Amniotic stem cell (primary cell): ENCODE results near the gene ATP8A2.

Experiments
- DNase-seq: peaks from one replicate; lab custom pipeline; 2025; lab: John Stamatoyannopoulos, UW

ATP8A2 gene

GRCh38 chr13:25686831-25687470, 315.2 kb downstream of the ATP8A2 start:
- DNase-seq, result no peak

GRCh38 chr13:25687471-25688225, 315.9 kb downstream of the ATP8A2 start:
- no peak for DNase-seq

- no peak for DNase-seq
Measured at GRCh38 chr13:25688536-25688935, 316.8 kb downstream of the ATP8A2 start.

- no peak for DNase-seq
Measured at GRCh38 chr13:25689539-25689938, 317.8 kb downstream of the ATP8A2 start.

DNA sequence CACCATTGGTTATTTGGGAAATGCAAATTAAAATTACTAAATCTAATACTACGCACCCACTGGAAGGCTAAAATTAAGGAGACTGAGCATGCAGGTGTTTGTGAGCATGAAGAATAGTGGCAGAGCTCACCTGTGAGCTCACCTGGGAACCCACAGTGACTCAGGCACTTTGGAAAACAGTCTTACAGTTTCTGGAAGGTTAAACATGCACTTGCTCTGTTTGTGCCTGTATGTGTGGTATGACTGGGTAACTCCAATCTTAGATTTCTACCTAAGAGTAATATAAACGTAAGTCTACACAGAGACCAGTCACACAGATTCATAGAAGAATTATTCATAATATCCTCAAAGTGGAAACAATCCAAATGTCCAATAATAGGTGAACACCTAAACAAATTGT, 318.8 kb downstream of the ATP8A2 start:
- no peak for DNase-seq

- DNase-seq, result no peak
Measured at GRCh38 chr13:25691654-25692053, 319.9 kb downstream of the ATP8A2 start.

GRCh38 chr13:25692099-25692498, 320.3 kb downstream of the ATP8A2 start:
- no peak for DNase-seq

DNA sequence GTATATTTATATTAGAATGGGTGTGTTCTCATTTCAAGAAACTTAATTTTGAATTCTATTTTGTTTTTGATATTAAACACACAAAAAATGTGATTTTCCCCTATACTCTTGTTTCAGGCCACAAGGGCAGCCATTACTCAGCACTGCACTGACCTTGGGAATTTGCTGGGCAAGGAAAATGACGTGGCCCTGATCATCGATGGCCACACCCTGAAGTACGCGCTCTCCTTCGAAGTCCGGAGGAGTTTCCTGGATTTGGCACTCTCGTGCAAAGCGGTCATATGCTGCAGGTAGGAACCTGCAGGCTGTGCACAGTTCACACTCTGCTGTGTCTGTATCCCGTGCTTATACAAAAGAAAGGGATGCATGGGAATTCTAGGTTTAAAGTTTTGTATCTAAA, 327.3 kb downstream of the ATP8A2 start:
- no peak for DNase-seq

DNA sequence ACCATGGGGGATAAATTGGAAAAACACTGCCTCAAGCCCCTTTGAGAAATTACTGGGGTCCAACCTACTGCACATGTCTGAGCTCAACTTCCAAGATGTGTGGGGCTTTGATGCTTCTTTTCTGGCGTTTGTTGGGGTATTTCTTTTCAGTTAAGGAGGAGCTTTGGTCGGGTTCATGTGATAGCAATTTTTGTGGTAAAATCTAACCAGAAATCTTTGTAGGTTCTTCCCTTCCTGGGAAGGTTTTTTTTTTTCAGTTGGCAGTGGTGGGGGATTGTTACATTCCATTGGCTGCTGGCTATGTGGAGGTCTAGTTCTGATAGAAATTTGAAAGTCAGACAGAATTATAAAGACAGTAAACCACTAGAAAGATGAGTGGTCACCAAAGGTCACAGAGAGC, 327.8 kb downstream of the ATP8A2 start:
- DNase-seq, result no peak

- no peak for DNase-seq
Measured at GRCh38 chr13:25701304-25701703, 329.5 kb downstream of the ATP8A2 start.

DNA sequence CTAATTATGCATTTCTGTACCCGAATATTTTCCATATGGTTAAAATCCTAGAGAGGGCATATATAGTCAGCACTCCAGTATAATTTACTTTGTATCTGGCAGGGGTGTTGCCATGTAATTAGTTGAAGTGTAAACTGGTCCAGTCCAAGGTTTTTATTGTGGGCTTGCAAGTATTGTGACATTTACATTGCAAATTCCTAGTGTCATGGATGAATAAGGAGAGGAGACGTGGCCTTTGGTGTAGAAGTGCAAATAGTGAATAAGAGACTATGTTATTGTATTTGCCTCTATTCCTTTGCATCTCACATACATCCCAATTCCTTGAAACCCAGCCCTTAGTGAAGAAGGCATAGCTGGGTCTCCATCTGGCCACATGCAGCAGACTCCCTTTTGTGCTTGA, 330.6 kb downstream of the ATP8A2 start:
- DNase-seq, result no peak

DNA sequence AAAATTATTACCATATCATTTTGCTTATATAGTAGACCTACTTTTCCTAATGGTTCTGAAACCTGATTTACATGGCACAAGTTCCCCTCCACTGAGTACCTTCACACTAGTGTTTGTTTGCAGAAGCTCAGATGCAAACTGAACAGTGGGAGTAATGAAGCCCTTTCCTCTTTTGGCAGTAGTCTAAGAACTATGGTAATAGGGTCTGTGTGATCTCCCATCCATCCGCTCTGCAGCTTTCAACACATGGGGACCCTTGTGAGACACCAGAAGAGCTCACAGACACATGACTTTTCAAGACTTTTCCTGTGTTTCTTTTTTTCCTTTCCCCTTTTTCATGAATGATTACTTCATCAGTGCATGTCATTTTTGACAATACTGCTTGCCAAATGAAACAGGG, 336.0 kb downstream of the ATP8A2 start:
- no peak for DNase-seq

DNA sequence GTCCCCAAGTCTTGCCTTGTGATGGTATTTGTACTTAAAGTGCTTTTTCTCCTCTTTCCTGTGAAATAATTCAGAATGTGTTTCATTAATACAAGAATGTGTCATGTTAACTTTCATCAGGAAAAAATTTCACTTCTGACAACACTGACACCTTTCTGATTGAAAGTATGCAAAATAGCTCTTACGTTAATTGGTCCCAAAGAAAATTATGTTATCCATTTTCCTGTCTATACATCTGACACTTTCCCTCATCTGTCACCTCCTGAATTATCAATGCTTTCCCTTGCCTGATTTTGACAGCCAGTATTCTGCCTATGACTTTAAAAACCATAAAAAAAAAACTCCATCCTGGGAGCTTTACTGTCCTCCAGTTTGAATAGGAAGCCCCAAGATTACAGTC, 336.5 kb downstream of the ATP8A2 start:
- no peak for DNase-seq

DNA sequence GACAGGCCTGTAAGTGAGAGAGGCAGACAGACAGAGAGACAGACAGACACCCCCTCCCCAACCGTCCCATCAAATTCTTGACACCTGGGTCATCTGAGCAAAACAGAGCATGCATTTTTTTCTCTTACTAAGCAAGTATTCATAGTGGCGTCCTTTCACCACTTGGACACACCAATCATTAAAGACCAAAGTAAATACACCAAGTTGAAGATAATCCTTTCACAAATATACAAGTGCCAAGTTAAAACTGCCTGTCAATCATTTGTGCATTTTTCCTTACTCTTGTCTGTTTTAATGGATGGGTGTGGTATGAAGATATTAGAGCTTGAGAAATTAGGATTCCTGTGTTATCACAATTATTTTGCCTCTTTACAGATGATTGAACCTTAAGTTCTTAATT, 337.3 kb downstream of the ATP8A2 start:
- DNase-seq, result no peak

- no peak for DNase-seq
Measured at GRCh38 chr13:25715760-25716159, 344.0 kb downstream of the ATP8A2 start.

DNA sequence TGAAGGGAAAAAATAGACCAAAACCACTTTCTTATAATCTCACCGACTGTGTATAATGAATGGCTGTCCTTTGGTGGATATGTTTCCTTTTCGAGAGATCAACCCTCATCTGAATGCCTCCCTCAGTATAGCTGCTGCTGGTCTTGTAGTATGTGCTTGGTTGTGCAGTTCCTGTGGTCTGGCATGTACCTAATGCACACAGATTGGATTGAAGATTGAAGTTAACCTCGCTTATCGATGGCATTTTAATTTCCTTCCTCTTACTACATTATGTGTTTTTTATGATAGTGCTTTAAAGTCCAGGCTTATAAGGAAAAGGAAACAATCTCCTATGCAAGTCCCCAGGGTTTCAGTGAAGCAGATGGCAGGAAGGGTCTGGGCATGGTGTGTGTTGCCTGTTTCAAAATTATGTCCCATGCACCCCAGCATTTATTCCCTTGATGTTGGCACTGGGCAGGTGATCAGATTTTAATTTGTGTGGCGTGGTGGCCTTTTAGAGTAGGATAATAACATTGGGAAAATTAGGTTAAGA, 346.0 kb downstream of the ATP8A2 start:
- DNase-seq, result no peak

DNA sequence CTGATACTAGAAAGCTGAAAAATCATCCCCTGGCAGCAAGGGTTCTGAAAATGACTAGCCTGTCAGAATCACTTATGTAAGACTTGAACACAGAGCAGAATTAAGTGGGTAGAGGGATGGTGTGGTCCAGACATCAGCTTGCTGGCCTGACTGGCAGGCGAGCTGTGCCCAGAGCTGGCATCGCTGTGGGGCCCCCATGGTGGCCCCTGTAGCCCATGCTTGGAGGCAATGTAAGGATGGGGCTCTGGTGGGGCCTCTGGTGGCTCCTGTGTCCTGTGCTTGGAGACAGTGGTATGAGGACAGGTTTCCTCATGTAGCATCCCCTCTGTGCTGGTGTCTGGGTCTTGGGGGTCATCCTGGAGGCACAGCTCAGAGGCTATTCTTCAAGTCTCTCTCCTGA, 347.9 kb downstream of the ATP8A2 start:
- DNase-seq, result no peak

- DNase-seq, result no peak
Measured at GRCh38 chr13:25722893-25723292, 351.1 kb downstream of the ATP8A2 start.

GRCh38 chr13:25725104-25725503, 353.3 kb downstream of the ATP8A2 start:
- DNase-seq, result no peak

GRCh38 chr13:25727250-25727649, 355.5 kb downstream of the ATP8A2 start:
- no peak for DNase-seq

DNA sequence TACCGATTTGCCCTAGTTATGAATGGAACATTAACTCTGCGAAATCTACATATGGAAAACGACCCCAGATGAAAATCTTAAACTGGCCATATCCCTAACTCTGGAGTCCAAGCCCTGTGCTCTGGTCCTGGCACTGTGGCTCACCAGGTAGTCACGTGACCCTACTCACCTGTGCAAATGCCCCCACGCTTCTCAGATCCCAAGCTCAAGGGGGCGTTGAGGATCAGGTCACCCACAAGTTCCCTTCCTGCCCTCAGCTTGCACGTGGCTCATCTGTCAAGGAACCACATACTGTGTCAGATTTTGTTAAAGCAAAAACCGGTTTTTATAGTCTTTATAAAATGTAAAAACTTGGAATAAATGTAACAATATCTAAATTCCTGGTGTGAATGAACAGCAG, 356.0 kb downstream of the ATP8A2 start:
- no peak for DNase-seq

- no peak for DNase-seq
Measured at GRCh38 chr13:25729201-25729600, 357.4 kb downstream of the ATP8A2 start.

GRCh38 chr13:25731037-25731436, 359.3 kb downstream of the ATP8A2 start:
- no peak for DNase-seq

- DNase-seq, result no peak
Measured at GRCh38 chr13:25731536-25731935, 359.8 kb downstream of the ATP8A2 start.
